Left renal cortex interstitium (tissue), 4 donors: ENCODE measurements around the gene OARD1. TPM values are rescaled to one million over a fixed set of nuclear protein-coding genes. Genes with fewer than 3 reads are reported as not detected.

Experiments
- DNase-seq, 4 donors: peaks; one replicate each; pipeline ENCODE4 v3.0.0-alpha.2; 2013; ENCODE audit warnings: low read depth in 4 of 4, low spot score in 2 of 4, missing footprints in 1 of 4
- polyA plus RNA-seq, 4 donors: library from polyadenylated mRNA; unstranded; fragments of 120-200 nt; gene quantifications; one replicate each; pipeline ENCODE4 v1.2.1, GENCODE V29; 2013; ENCODE audit not compliant: insufficient read length in 4 of 4

The OARD1 gene
- polyA plus RNA-seq, 4 donors = 52.3 to 71.3 (median 57.8) TPM

GRCh38 chr6:41050536-41050935 lies 21.6 kb downstream of the OARD1 start:
- DNase-seq = no peak

- DNase-seq = no peak
These were observed 22.2 kb downstream of the OARD1 start for GRCh38 chr6:41049955-41050354.

- no peak for DNase-seq
These were observed 22.6 kb downstream of the OARD1 start for GRCh38 chr6:41049521-41049920.

- no peak for DNase-seq
These were observed 24.1 kb downstream of the OARD1 start for GRCh38 chr6:41047745-41048732.

GRCh38 chr6:41047306-41047705 lies 24.9 kb downstream of the OARD1 start:
- no peak for DNase-seq

- DNase-seq = no peak
These were observed 26.1 kb downstream of the OARD1 start for GRCh38 chr6:41046084-41046483.

- DNase-seq = no peak
These were observed 26.5 kb downstream of the OARD1 start for GRCh38 chr6:41045664-41046063.

GRCh38 chr6:41043151-41043550 lies 29.0 kb downstream of the OARD1 start:
- DNase-seq = no peak

GRCh38 chr6:41042226-41043055 lies 29.7 kb downstream of the OARD1 start, which contains the start of gene TSPO2:
Gene TSPO2 (plus strand): TSS chr6:41042467. CDS start chr6:41042986, 519 bp downstream.
- DNase-seq = no peak

- no peak for DNase-seq
These were observed 31.1 kb downstream of the OARD1 start for GRCh38 chr6:41040940-41041536.

- DNase-seq = no peak
These were observed 31.8 kb downstream of the OARD1 start for GRCh38 chr6:41040101-41040939.

GRCh38 chr6:41039060-41039998 lies 32.8 kb downstream of the OARD1 start, which contains the start of gene UNC5CL:
Gene UNC5CL (minus strand): TSS chr6:41039221. CDS start chr6:41035074, 4,147 bp downstream.
- no peak for DNase-seq

- DNase-seq = no peak
These were observed 34.0 kb downstream of the OARD1 start for GRCh38 chr6:41038205-41038604.

GRCh38 chr6:41037107-41037900 lies 34.9 kb downstream of the OARD1 start:
- DNase-seq = no peak

GRCh38 chr6:41036601-41037000 lies 35.6 kb downstream of the OARD1 start:
- no peak for DNase-seq

GRCh38 chr6:41036186-41036585 lies 36.0 kb downstream of the OARD1 start:
- no peak for DNase-seq

- DNase-seq = no peak
These were observed 38.4 kb downstream of the OARD1 start for GRCh38 chr6:41033776-41034175.

- DNase-seq = no peak
These were observed 39.3 kb downstream of the OARD1 start for GRCh38 chr6:41032830-41033229.
